Measurements from ENCODE around the gene MEIOB.

- TF ChIP-seq CTCF (IDR thresholded peaks at IDR 0.05) (no peak), EZH2 (IDR thresholded peaks at IDR 0.05) (no peak), EZH2phosphoT487 (IDR thresholded peaks at IDR 0.05) (no peak)
Observed at GRCh38 chr16:1861730-1862129, 10.2 kb downstream of the MEIOB start.
